C4-2B (cell line): Measurements from ENCODE around the gene KANK3.

Experiments
- CTCF ChIP-seq: fragments of 450-650 bp; conservative IDR thresholded peaks from 2 replicates; pipeline ENCODE4 v1.5.1; 2017; ENCODE audit warnings: mild to moderate bottlenecking
- ZFX ChIP-seq: fragments of 450-650 bp; IDR thresholded peaks from 2 replicates; pipeline ENCODE4 v1.6.1; 2017

GRCh38 chr19:8320564-8321066 is 22.4 kb downstream of the KANK3 start:
- TF ChIP-seq CTCF (no peak), ZFX (no peak)
